Loucy (cell line): ENCODE measurements around the gene PUS10.

Experiments used
- CTCF ChIP-seq: fragments of 200-600 bp; sonication (generic); conservative IDR thresholded peaks from 2 replicates; pipeline ENCODE4 v1.5.1; 2014; ENCODE audit warnings: mild to moderate bottlenecking, antibody characterized with exemption, low read length
- EZH2phosphoT487 ChIP-seq: fragments of 200-600 bp; IDR thresholded peaks from 2 replicates; pipeline ENCODE4 v1.6.1; 2018; ENCODE audit warnings: antibody characterized with exemption, mild to moderate bottlenecking, moderate library complexity, borderline replicate concordance

- TF ChIP-seq CTCF: no peak
- TF ChIP-seq EZH2phosphoT487: no peak
Measured at GRCh38 chr2:61013382-61013781, 4.7 kb downstream of the PUS10 start.
